ENCODE results near the gene LRTM1. TPM values are rescaled to one million over a fixed set of nuclear protein-coding genes. Genes with fewer than 3 reads are reported as not detected.

Gene LRTM1
- total RNA-seq, 5 donors from 2014 or later (not counting 1 experiment from before 2014, with no cell fraction given): not detected

DNA sequence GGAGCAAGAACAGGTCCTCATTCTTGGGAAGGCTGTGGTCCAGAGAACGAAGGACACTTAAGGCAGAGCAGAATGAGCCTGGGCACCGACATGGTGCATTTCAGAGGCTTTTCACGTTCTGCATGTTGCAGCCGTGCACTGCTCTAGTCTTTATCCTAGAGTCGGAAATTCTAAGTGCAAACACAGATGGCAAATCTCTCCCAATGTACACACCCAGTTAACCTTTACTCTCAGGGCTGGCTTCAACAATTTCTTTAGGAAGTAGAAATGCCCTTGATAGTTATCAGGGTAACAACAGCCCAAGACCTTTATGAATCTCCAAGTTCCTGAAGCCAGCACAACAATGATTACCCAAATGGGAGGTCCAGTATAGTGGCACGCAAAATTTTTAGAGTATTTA lies 39.1 kb upstream of the LRTM1 start:
- DNase-seq (no peak), ATAC-seq (replicated peaks in 1 of 4) (no peak)
- no peak overlapping the region for H3K27ac ChIP-seq (ENCODE audit: low read length)
- no peaks in the 10 kb centered on the region for H3K36me3 ChIP-seq (ENCODE audit: control insufficient read depth in 2 of 2, extremely low read depth in 1 of 2, insufficient read depth in 1 of 2, low read length in 1 of 2)
- peaks cover 0 to 3% of the 10 kb centered on the region in 2 donors for H3K27me3 Mint-ChIP-seq
- peaks cover 0 to 13% (median 1%) of the 10 kb centered on the region in 3 donors for H3K9me3 Mint-ChIP-seq
- H3K4me3 Mint-ChIP-seq: no peak overlapping the region
- H3K27me3 ChIP-seq (replicated peaks in 1 of 2; ENCODE audit: control insufficient read depth in 2 of 2, extremely low read depth in 1 of 2, insufficient read depth in 2 of 2, low read length in 1 of 2): no peaks in the 10 kb centered on the region
- H3K27ac Mint-ChIP-seq: no peak overlapping the region
- ChIA-PET POLR2A (no interaction called here), CTCF (no interaction called here)
- 79% methylated on average over 5 of the region's 6 CpGs for WGBS (ENCODE audit: insufficient coverage)
- no peaks in the 10 kb centered on the region for H3K4me1 Mint-ChIP-seq
- no peaks in the 10 kb centered on the region for H3K4me1 ChIP-seq (ENCODE audit: control insufficient read depth in 1 of 2, extremely low read depth in 1 of 2, insufficient read depth in 2 of 2, low read length in 2 of 2)
- H3K4me3 ChIP-seq (ENCODE audit: control insufficient read depth in 1 of 2, extremely low read depth in 1 of 2, low read length in 1 of 2): no peak overlapping the region
- H3K9me3 ChIP-seq: no peaks in the 10 kb centered on the region
- no peaks in the 10 kb centered on the region for H3K36me3 Mint-ChIP-seq

DNA sequence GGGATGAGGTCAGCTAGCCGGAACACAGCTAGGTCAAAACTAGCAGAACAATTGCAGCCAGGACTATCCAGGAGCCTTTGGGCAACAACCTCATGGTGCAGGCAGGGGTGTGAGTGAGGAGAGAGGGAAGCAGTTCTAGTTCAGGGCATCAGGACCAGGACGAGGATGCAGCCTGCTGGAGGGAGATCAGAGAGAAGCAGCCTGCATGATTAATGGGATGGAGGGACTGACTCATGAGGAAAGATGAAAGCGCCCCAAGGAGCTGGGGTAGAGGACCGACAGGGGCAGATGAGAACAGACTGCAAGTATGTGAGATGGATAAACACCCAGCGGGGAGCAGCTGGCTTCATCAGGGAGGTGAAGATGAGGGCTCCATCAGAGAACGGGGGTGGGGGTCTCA lies 37.9 kb upstream of the LRTM1 start:
- H3K36me3 Mint-ChIP-seq: no peaks in the 10 kb centered on the region
- DNase-seq: no peak
- no peaks in the 10 kb centered on the region for H3K9me3 ChIP-seq
- no peaks in the 10 kb centered on the region for H3K4me1 ChIP-seq (ENCODE audit: control insufficient read depth in 1 of 2, extremely low read depth in 1 of 2, insufficient read depth in 2 of 2, low read length in 2 of 2)
- no peaks in the 10 kb centered on the region for H3K36me3 ChIP-seq (ENCODE audit: control insufficient read depth in 2 of 2, extremely low read depth in 1 of 2, insufficient read depth in 1 of 2, low read length in 1 of 2)
- no peak overlapping the region for H3K27ac ChIP-seq (ENCODE audit: low read length)
- no peak overlapping the region for H3K4me3 ChIP-seq (ENCODE audit: control insufficient read depth in 1 of 2, extremely low read depth in 1 of 2, low read length in 1 of 2)
- no peak overlapping the region for H3K4me3 Mint-ChIP-seq
- WGBS (ENCODE audit: insufficient coverage): 86% methylated on average over 6 of the region's 6 CpGs
- H3K27me3 ChIP-seq (replicated peaks in 1 of 2; ENCODE audit: control insufficient read depth in 2 of 2, extremely low read depth in 1 of 2, insufficient read depth in 2 of 2, low read length in 1 of 2): no peaks in the 10 kb centered on the region
- ATAC-seq (replicated peaks in 1 of 4): no peak
- no peak overlapping the region for H3K27ac Mint-ChIP-seq
- H3K4me1 Mint-ChIP-seq: no peaks in the 10 kb centered on the region
- POLR2A ChIA-PET: no interaction called here
- peaks cover 0 to 8% (median 1%) of the 10 kb centered on the region in 3 donors for H3K9me3 Mint-ChIP-seq
- CTCF ChIA-PET: interaction anchor here in 1 of 2 donors (0.6 kb wide), 1 partner anchor 289 kb away, joined by 3 read pairs; no protein-coding TSS in a partner anchor
- peaks cover 0 to 3% of the 10 kb centered on the region in 2 donors for H3K27me3 Mint-ChIP-seq

DNA sequence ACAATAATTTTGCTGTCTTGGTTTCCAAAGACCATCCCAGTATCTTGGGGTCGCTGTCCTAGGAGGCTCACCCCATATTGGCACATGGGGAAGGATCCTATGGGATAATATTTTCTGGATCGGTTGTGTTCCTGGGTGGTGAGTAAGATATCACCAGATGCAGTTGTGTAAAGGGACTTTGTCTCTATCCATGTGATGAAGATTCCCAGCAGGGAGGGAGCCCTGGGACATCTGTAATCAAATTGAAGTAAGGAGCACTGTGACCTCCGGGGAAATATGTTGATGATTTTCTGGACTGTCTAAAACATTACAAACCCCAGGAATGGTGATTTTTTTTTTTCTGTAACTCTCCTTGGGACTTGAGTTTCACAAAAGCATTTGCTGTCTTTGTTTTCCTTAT lies 36.2 kb upstream of the LRTM1 start:
- WGBS (ENCODE audit: insufficient coverage): no CpG with 5 or more reads among the region's 3 CpGs
- no peaks in the 10 kb centered on the region for H3K27me3 Mint-ChIP-seq
- DNase-seq: no peak
- H3K4me3 ChIP-seq (ENCODE audit: control insufficient read depth in 1 of 2, extremely low read depth in 1 of 2, low read length in 1 of 2): no peak overlapping the region
- no peaks in the 10 kb centered on the region for H3K9me3 ChIP-seq
- POLR2A ChIA-PET: no interaction called here
- no peak for ATAC-seq (replicated peaks in 1 of 4)
- H3K4me3 Mint-ChIP-seq: no peak overlapping the region
- H3K36me3 Mint-ChIP-seq: no peaks in the 10 kb centered on the region
- no peaks in the 10 kb centered on the region for H3K36me3 ChIP-seq (ENCODE audit: control insufficient read depth in 2 of 2, extremely low read depth in 1 of 2, insufficient read depth in 1 of 2, low read length in 1 of 2)
- H3K27ac Mint-ChIP-seq: no peak overlapping the region
- H3K27me3 ChIP-seq (replicated peaks in 1 of 2; ENCODE audit: control insufficient read depth in 2 of 2, extremely low read depth in 1 of 2, insufficient read depth in 2 of 2, low read length in 1 of 2): no peaks in the 10 kb centered on the region
- peaks cover 0 to 5% (median 1%) of the 10 kb centered on the region in 3 donors for H3K9me3 Mint-ChIP-seq
- no peaks in the 10 kb centered on the region for H3K4me1 ChIP-seq (ENCODE audit: control insufficient read depth in 1 of 2, extremely low read depth in 1 of 2, insufficient read depth in 2 of 2, low read length in 2 of 2)
- no peaks in the 10 kb centered on the region for H3K4me1 Mint-ChIP-seq
- CTCF ChIA-PET: no interaction called here
- no peak overlapping the region for H3K27ac ChIP-seq (ENCODE audit: low read length)

DNA sequence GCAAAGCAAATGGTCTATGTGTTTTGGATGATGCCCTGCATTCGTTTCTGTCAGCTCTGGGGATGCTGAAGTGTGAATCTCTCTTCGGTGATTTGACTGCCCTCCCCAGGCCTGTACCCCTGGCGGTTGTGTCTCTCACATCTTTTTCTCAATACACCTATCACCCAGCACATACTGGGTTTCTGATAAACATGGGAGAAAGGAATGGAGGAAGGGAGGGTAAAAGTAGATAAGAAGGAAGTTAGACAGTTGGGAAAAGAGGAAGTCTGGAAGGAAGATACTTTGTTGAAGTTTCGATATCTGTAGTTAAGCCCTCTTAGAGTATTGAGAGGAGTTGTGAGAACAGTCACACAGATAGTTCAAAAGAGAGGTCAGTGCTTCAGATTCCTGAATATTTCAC lies 35.8 kb upstream of the LRTM1 start:
- Histone ChIP-seq H3K27ac (ENCODE audit: low read length) (no peak overlapping the region), H3K9me3 (no peaks in the 10 kb centered on the region), H3K27me3 (replicated peaks in 1 of 2; ENCODE audit: control insufficient read depth in 2 of 2, extremely low read depth in 1 of 2, insufficient read depth in 2 of 2, low read length in 1 of 2) (no peaks in the 10 kb centered on the region), H3K4me1 (ENCODE audit: control insufficient read depth in 1 of 2, extremely low read depth in 1 of 2, insufficient read depth in 2 of 2, low read length in 2 of 2) (no peaks in the 10 kb centered on the region), H3K4me3 (ENCODE audit: control insufficient read depth in 1 of 2, extremely low read depth in 1 of 2, low read length in 1 of 2) (no peak overlapping the region), H3K36me3 (ENCODE audit: control insufficient read depth in 2 of 2, extremely low read depth in 1 of 2, insufficient read depth in 1 of 2, low read length in 1 of 2) (no peaks in the 10 kb centered on the region)
- 64% methylated on average over 1 of the region's 4 CpGs for WGBS (ENCODE audit: insufficient coverage)
- H3K9me3 Mint-ChIP-seq: peaks cover 0 to 5% (median 0%) of the 10 kb centered on the region in 3 donors
- H3K36me3 Mint-ChIP-seq: no peaks in the 10 kb centered on the region
- ChIA-PET POLR2A (no interaction called here), CTCF (no interaction called here)
- H3K27me3 Mint-ChIP-seq: no peaks in the 10 kb centered on the region
- H3K27ac Mint-ChIP-seq: no peak overlapping the region
- no peak for ATAC-seq (replicated peaks in 1 of 4)
- DNase-seq: no peak
- H3K4me3 Mint-ChIP-seq: no peak overlapping the region
- no peaks in the 10 kb centered on the region for H3K4me1 Mint-ChIP-seq

DNA sequence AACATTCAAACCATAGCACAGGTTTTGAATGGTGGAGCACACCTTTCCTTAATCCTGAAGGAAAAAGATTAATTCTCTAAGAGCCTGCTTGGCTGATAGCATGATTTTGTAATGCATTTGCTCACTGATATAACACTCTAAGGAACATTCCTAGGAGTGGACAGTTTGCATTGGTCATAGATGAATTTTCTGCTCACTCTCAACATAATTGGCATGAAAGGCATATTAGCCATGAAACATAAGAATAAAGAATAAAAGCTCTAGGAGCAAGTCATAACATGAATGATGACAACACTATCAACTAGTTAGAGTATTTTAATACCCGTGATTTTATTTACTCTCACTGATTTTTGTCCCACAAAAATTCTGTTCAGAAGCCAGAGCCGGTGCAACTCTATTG lies 34.3 kb upstream of the LRTM1 start:
- H3K4me1 Mint-ChIP-seq: no peaks in the 10 kb centered on the region
- H3K9me3 Mint-ChIP-seq: peaks cover 0 to 5% (median 0%) of the 10 kb centered on the region in 3 donors
- no peaks in the 10 kb centered on the region for H3K27me3 ChIP-seq (replicated peaks in 1 of 2; ENCODE audit: control insufficient read depth in 2 of 2, extremely low read depth in 1 of 2, insufficient read depth in 2 of 2, low read length in 1 of 2)
- H3K4me3 Mint-ChIP-seq: no peak overlapping the region
- WGBS (ENCODE audit: insufficient coverage): 83% methylated on average over 1 of the region's 2 CpGs
- H3K27ac Mint-ChIP-seq: no peak overlapping the region
- no peak overlapping the region for H3K27ac ChIP-seq (ENCODE audit: low read length)
- CTCF ChIA-PET: no interaction called here
- POLR2A ChIA-PET: no interaction called here
- no peaks in the 10 kb centered on the region for H3K27me3 Mint-ChIP-seq
- no peaks in the 10 kb centered on the region for H3K4me1 ChIP-seq (ENCODE audit: control insufficient read depth in 1 of 2, extremely low read depth in 1 of 2, insufficient read depth in 2 of 2, low read length in 2 of 2)
- DNase-seq: no peak
- H3K4me3 ChIP-seq (ENCODE audit: control insufficient read depth in 1 of 2, extremely low read depth in 1 of 2, low read length in 1 of 2): no peak overlapping the region
- ATAC-seq (replicated peaks in 1 of 4): no peak
- no peaks in the 10 kb centered on the region for H3K9me3 ChIP-seq
- no peaks in the 10 kb centered on the region for H3K36me3 Mint-ChIP-seq
- H3K36me3 ChIP-seq (ENCODE audit: control insufficient read depth in 2 of 2, extremely low read depth in 1 of 2, insufficient read depth in 1 of 2, low read length in 1 of 2): no peaks in the 10 kb centered on the region

DNA sequence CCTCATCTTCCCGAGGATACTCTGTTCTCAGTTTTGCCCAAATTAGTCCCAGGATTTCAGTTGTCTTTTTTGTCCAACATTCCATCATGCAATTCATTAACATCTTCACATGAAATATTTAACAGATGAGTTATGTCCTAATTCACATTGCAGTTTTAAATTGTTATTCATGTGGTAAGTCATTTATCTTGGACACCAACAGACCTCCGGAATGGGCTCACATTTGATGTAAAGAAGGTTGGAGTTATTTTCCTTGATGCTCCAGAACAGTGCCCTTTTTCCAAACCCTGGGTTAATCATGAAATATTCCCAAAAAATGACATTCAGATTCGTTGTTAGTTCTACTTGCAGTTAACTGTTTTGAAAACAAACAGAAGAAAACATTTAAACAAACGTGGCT lies 32.8 kb upstream of the LRTM1 start:
- Mint-ChIP-seq H3K4me3 (no peak overlapping the region), H3K9me3 (peaks cover 0 to 5% (median 4%) of the 10 kb centered on the region in 3 donors), H3K27me3 (no peaks in the 10 kb centered on the region), H3K36me3 (no peaks in the 10 kb centered on the region), H3K27ac (no peak overlapping the region), H3K4me1 (no peaks in the 10 kb centered on the region)
- ATAC-seq (replicated peaks in 1 of 4): no peak
- WGBS (ENCODE audit: insufficient coverage): 48% methylated on average over 2 of the region's 4 CpGs
- Histone ChIP-seq H3K27me3 (replicated peaks in 1 of 2; ENCODE audit: control insufficient read depth in 2 of 2, extremely low read depth in 1 of 2, insufficient read depth in 2 of 2, low read length in 1 of 2) (no peaks in the 10 kb centered on the region), H3K4me1 (ENCODE audit: control insufficient read depth in 1 of 2, extremely low read depth in 1 of 2, insufficient read depth in 2 of 2, low read length in 2 of 2) (no peaks in the 10 kb centered on the region), H3K9me3 (no peaks in the 10 kb centered on the region), H3K27ac (ENCODE audit: low read length) (no peak overlapping the region), H3K4me3 (ENCODE audit: control insufficient read depth in 1 of 2, extremely low read depth in 1 of 2, low read length in 1 of 2) (no peak overlapping the region), H3K36me3 (ENCODE audit: control insufficient read depth in 2 of 2, extremely low read depth in 1 of 2, insufficient read depth in 1 of 2, low read length in 1 of 2) (no peaks in the 10 kb centered on the region)
- DNase-seq: no peak
- POLR2A ChIA-PET: no interaction called here
- CTCF ChIA-PET: no interaction called here

DNA sequence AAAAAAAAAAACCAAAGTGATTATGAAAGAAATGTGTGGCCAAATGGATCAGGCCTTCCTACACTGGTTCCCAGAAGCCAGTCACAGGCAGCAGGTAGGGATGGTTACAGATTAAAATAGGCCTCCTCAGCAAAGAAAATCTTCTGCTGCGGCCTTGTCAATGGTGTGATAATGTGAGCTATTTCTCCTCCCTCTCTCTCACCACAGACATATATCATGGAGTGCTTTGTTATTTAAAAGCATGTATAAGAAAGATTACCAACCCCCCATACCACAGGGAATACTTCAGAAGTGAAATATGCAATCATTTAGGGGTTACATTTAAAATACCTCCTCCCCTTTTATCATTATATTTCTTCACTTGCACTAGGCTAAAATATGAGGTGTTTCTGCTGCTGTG lies 32.2 kb upstream of the LRTM1 start:
- Histone ChIP-seq H3K9me3 (no peaks in the 10 kb centered on the region), H3K27me3 (replicated peaks in 1 of 2; ENCODE audit: control insufficient read depth in 2 of 2, extremely low read depth in 1 of 2, insufficient read depth in 2 of 2, low read length in 1 of 2) (no peaks in the 10 kb centered on the region), H3K4me3 (ENCODE audit: control insufficient read depth in 1 of 2, extremely low read depth in 1 of 2, low read length in 1 of 2) (no peak overlapping the region), H3K36me3 (ENCODE audit: control insufficient read depth in 2 of 2, extremely low read depth in 1 of 2, insufficient read depth in 1 of 2, low read length in 1 of 2) (no peaks in the 10 kb centered on the region), H3K27ac (ENCODE audit: low read length) (no peak overlapping the region), H3K4me1 (ENCODE audit: control insufficient read depth in 1 of 2, extremely low read depth in 1 of 2, insufficient read depth in 2 of 2, low read length in 2 of 2) (no peaks in the 10 kb centered on the region)
- Mint-ChIP-seq H3K4me1 (no peaks in the 10 kb centered on the region), H3K27me3 (no peaks in the 10 kb centered on the region), H3K27ac (no peak overlapping the region), H3K4me3 (no peak overlapping the region), H3K36me3 (no peaks in the 10 kb centered on the region), H3K9me3 (peaks cover 0 to 4% (median 0%) of the 10 kb centered on the region in 3 donors)
- DNase-seq (no peak), ATAC-seq (replicated peaks in 1 of 4) (no peak)
- ChIA-PET POLR2A (no interaction called here), CTCF (no interaction called here)
- WGBS (ENCODE audit: insufficient coverage): no CpG with 5 or more reads among the region's 1 CpG

Data from T-cell (primary cell).